HG02763 (cell line): Measurements from ENCODE around the gene ROPN1B.
"Not testable (repeated sequence)": the region's sequence is repeated elsewhere in the genome, so short reads cannot be mapped to it uniquely, and the experiment has no call there.

ENCODE experiments used
- ATAC-seq: cut with Tn5 transposase; IDR thresholded peaks from one replicate; pipeline ENCODE4 v1.9.1; 2021; ENCODE audit warnings: mild to moderate bottlenecking, moderate library complexity; ENCODE audit not compliant: unreplicated experiment

The ROPN1B gene

DNA sequence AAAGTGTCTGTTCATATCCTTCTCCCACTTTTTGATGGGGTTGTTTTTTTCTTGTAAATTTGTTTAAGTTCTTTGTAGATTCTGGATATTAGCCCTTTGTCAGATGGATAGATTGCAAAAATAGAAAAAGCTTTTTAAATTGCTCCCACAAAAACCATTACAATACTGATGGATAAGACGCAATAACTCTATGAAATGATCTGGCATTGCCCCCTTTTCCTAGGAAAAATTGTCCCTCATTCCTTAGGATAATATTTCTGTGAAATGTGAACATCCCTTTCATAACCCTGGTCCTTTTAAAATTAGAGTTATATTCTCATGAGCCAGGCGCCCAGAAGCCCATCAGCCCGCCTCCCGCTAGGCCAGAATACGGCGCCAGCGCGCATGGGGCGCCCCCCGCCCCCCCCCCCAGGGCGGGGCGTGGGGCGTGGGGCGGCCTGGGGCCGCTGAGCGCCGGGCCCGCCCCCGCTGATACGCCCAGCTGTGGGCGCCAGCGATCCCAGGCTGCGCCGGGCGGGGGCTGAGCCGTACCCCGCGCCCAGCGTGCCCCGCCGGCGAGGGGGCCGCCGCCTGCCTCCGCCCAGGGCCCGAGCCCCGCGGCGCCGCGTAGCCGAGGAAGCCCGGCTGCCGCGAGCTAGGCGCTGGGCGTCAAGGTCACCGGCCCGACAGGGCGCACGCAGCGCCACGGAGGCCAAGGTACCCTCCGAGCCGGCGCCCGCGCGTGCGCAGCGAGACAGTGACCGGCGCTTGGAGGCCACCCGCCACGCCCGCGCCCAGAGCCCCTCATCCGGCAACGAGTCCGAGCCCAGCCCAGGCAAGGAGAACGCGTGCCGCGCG lies 11.1 kb upstream of the ROPN1B start:
- ATAC-seq, result no peak

DNA sequence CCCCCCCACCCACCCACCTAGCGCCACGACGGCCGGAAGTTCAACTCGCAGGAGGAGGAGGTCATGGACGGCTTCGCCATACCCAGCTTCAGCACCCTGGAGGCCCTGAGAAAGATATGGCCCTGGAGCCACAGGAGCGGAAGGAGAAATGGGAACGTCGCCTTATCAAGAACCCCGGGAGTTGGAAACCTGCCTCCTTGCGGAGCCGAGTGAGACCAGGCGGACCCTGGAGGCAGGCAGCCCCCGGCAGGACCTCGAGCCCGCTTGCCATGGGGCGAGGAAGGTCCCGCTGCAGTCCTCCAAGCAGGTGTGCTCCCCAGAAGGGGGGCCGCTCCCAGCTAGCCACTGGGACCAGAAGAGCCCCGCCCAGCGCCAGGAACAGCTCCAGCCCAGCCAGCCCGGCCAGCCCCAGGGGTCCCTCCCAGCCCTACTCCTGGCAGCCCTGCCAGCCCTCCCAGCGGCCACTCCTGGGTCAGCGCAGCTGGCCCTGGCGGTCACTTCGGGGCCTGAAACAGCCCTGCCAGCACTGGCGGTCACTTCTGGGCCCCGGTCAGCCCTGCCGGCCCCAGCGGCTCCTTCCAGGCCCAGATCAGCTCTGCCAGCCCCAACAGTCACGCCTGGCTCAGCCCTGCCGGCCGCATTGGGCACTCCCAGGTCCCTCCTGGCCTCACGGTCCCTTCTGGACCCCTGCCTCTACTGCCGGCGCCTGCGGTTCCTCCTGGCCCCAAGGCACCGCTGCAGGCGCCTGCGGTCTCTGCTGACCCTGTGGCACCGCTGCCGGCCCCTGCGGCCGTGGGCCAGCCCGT lies 10.3 kb upstream of the ROPN1B start:
- no peak for ATAC-seq

DNA sequence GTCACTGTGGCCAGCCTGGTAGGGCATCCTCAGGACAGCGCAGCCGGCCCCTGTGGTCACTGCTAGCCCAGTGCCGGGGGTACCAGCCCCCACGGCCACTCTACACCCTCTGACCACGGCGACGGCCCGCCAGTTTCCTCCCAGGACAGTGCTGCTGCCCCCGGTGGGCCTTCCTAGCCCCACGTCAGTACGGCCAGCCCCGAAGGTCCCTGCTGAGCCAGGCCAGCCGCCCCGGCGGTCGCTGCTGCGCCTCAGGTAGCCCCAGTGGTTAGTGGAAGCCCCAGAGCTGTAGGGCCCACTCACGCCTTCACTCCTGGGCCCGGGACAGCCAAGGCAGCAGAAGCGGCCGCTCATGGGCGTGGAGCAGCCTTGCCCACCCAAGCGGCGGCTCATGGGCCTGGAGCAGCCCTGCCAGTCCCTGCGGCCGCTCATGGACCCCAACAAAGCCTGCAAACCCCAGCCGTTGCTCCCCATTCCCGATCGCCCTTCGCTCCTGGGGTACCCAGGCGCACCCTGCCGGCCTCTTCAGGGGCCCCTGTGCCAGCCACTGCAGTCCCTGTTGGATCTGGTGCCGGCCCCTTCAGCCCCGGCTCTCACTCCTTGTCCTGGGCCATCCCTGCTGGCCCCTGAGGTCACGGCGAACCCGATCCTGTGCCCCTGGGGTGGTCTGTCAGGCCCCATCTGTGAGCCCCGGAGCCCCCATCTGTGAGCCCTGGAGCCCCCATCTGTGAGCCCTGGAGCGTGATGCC lies 9.5 kb upstream of the ROPN1B start:
- no peak for ATAC-seq

DNA sequence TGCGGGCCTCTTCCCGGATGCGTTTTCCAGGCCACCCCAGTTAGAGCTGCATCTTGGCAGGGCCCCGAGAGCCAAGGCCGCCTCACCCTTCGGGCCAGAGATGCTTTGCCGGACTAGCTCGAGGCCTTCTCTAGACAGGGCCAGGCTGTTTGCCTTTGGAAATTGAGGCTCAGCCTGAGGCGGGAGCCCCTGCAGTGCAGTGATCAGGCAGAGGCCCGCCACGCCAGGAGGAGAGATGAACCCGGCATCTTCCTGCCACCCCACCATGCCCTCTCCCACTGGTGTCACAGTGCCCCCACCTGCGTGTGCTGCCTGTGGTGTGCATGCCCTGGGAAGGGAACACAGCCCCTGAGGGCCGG lies 8.9 kb upstream of the ROPN1B start:
- ATAC-seq, result no peak

DNA sequence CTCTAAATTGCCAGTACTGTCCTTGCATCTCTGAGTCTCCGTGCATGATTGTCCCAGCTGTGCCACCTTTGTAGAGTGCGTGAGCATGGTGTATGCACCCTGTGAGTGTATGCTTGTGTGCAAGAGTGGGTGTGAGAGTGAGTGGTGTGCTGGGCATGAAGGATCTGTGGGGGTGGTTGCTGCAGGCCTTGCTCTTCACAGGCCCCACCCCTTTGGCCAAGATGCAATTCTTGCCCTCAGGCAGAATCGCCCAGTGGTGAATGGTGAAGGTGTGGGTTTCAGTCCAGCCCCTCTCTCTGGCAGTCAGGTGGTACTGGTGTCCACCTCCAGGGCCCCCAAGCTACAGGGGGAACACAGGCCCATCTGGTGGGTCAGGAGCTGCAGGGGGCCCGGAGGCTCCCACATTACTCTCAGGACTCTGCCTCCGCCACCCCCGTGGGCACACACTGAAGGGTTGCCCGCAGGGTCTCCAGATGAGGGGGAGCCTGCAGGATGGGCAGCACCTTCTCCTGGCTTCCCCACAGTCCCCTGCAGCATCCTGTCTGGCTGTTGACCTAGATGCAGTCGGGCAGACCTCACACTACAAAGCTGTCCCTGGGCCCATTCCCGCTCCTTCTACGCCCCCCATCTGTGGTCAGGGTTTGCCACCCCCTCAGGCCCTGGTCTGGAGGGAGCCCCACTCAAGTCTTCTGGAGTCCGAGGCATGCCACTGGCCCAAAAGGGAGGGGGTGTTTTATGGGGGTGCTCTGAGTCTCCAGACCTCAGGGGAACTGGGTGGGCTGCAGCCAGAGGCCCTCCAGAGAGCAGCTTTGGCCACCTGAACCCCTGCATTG lies 8.3 kb upstream of the ROPN1B start:
- no peak for ATAC-seq

DNA sequence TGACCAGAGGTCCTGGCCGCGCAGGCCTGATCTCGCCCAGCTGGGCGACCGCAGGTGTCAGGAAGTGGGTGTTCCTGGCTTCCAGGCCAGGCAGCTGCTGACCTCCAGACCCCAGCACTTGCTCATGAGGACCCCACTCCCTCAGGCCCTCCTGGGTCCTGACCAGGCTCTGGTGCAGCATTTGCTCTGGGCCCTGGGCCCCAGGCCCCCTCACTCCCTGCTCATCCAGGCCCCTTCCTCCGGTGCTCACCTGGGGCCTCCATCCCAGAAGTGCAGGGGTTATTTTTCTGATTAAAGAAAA lies 7.7 kb upstream of the ROPN1B start:
- ATAC-seq, result no peak

DNA sequence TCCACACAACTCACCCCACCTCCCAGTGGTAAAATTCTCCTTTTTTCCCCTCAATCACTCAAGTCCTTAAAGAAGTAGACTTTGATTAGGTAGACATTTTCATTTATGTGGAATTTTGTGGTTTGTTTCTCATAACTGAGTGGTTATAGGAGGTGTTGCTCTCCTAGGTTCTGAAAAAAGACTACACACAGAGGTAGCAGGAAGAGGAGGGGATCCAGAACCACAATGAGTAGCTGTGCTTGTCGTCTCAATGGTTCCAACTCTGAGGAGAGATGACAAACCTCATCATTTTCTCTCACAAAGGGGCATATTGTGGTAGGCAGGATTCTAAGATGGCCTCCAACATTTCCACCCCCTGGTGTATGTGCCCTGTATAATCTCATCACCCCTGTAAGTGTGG lies 5.1 kb upstream of the ROPN1B start:
- not testable (repeated sequence) for ATAC-seq

DNA sequence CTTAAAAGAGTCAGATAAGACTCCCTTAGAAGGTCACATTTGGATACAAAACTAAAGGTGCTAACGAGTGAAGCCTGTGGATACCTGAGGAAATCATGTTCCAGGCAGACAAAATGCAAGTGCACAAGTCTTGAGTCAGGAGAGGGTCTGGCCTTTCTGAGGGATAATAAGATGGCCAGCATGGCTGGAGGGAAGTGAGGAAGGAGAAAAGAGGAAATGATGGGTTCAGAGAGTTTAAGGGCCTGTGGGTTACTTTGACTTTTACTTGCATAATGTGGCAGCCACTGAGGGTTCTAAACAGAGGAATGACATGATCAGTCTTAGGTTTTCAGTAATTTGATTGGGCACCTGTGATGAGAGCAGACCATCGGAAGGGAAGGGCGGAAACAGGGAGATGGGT lies 3.5 kb upstream of the ROPN1B start:
- ATAC-seq, result no peak

DNA sequence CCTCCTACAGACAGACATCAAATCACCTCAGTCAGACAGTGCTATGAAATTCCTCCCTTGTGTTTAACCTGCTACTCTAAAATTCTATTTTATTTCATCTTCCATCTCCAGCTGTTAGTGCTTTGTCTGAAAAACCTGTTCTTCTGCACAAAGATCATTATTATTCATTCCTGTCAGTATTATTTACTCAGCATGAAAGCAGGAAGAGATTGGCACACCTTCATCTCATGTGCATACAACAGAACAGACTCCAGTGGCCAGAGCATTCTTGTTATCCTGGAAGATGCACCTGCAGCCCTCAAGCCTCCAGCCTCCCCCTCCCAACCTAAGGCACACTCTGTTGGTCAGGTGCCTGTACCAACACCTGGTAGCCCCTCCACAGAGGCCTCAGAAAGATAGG lies 1.8 kb upstream of the ROPN1B start:
- no peak for ATAC-seq

DNA sequence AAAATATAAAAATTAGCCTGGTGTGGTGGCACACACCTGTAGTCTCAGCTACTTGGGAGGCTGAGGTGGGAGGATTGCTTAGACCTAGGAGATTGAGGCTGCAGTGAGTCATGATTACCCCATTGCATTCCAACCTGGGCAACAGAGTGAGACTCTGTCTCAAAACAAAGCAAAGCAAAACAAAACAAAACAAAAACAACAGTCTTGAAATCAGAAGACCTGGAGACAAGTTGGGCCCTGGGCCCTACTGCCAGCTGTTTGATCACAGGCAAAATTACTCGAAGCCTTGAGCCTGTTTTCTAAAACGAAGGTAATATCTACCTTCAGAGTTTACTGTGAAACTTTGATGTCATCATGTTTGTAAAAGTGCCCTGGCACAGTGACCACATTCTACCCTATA lies 857 bp upstream of the ROPN1B start:
- not testable (repeated sequence) for ATAC-seq

DNA sequence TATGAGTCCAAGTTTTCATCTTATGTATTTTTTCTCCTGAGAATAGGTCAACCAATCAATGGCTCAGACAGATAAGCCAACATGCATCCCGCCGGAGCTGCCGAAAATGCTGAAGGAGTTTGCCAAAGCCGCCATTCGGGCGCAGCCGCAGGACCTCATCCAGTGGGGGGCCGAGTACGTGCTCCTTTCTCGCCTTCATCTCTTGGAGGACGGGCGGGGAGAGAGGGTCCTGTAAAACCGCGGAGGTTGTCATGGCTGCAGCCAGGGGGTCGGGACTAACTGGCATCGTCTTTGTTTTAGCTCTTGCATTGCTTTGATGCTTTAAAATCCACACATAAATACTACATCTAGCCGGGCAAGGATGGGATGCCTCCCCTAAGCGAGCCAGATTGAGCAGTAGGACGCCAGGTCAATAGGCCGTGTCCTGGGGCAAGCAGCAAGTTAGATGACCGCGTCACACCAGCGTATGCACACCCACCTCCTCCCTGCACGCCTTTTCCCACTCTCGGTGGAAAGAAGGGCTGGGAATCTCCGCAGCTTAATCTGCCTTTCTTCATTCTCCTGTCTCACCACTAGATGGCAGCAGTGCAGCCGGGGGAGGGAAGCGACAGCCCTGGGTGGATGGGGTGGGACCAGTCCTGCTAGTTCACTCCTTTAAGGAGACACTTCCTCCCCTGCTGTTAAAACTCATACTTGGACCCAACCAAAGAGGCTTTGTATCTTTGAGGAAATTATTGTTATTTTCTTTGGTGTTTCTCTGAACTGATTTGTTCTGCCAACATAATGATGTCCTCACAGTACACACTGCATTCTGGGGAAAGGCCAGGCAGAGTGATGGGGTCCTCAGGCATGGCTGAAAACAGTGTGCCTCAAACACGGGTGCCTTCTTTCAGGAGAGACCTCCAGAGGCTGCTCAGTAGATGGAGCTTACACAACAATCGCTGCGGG lies 3.3 kb downstream of the ROPN1B start:
- ATAC-seq, result not testable (repeated sequence)

DNA sequence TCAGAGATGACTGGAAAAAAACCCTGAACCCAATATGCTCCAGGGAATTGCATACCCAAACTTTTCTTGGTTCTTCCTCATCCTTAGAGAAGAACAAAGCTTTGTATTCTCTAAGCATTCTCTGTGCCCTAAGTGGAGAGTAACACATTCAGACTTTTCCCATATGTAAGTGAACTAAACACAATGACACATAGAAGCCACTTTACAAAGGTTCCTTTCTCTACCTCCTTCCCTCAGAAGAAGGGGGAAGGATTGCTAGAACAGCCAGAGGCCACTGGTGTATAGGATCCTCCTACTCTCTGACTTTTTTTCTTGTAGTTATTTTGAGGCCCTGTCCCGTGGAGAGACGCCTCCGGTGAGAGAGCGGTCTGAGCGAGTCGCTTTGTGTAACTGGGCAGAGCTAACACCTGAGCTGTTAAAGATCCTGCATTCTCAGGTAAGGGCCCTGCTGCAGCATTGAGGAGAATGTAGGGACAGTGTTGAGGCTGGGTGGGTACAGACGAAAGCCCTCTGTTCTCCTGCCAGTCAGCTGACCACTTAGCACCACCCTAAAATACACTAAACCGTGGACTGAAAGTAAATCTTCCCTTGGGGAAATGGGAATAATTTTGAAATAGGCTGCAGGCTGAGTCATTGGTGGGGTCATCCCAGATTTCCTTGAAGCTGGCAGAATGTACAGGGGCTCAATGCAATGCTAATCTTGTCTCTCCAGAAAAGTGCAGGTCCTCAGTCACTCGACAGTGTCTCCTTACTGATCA lies 6.4 kb downstream of the ROPN1B start:
- not testable (repeated sequence) for ATAC-seq

DNA sequence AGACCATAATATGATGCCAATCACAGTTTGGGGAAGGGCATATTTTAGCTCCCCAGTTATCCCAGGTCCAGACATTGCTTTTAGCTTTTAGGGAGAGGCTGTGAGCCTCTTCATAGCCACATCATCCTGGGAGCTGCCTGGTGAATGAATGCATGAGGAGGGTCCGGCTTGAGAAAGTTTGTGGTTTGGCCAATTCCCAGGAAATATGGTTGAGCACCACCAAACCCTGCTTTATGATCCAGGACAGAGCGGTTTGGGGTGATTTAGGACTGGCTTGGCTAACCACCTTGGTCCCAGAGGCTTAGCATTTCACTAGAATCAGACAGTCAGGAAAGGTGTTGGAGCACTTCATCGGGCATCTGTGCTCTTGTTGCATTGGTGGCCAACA lies 7.0 kb downstream of the ROPN1B start:
- not testable (repeated sequence) for ATAC-seq

DNA sequence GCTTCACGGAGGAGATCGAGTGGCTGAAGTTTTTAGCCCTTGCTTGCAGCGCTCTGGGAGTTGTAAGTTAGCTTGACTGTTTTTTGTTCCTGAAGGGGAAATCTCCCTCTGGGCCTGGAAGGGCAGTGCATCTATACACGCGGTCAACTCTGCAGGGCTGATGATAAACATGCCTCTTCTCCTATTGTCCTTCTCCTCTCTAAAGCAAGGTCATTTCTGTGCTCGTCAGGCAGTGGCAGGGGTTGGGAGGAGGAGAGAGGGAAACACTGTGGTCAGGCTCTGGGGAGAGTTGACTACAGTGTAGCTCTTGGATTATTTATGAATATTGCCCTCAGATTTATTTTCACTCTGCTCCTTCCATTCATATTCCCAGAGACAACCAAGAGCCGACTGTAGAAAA lies 8.1 kb downstream of the ROPN1B start:
- not testable (repeated sequence) for ATAC-seq

DNA sequence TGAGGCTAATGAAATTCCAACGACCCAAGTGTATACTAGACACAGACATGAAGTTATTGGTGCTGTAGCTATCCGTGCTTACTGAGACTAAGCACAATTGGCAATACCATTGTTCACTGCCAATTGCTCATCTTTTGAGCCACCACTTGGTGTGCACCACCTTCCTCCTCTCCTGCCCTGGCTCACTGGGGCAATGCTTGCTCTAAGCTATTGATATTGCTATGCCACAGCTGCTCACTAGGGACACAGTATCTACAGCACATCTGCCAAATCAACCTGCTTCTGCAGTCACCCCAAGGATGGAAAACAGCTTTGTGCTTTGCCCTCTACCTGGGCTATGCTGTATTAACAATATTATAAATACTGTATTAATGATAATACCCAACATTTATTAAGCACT lies 16.0 kb downstream of the ROPN1B start:
- ATAC-seq, result not testable (repeated sequence)

DNA sequence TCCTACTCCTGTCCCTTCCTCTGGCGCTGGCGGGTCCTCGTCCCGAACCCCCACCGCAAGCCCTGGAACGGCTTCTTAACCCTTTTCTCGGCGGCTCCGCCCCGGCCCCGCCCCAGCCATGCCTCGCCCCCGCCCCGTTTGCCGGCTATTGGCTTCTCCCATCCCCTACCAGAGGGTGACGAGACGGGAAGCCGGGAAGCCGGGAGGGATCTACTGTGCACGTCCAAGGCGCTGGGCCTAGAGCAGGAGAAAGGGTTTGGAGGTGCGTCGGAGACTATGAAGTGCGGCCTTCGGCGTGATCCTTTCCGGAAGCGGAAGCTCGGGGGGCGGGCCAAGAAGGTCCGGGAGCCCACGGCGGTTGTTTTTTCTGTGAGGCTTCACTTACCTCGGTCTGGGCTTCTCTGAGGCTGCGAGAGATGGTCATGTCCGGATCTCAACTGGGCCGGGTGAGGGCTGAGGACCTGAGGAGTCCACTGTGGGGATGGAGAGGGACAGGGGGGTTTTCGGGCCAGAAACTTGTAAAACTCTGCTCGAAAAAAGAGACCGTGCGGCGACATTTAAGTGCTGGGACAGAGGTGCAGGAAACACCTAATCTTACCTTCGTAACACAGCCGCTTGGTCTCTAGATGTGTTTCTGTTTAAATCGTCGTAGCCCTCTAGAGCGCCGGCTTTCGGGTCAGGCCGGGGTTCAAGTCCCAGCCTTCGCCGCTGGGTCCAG lies 21.4 kb downstream of the ROPN1B start:
- ATAC-seq, result peak; percentile 91

DNA sequence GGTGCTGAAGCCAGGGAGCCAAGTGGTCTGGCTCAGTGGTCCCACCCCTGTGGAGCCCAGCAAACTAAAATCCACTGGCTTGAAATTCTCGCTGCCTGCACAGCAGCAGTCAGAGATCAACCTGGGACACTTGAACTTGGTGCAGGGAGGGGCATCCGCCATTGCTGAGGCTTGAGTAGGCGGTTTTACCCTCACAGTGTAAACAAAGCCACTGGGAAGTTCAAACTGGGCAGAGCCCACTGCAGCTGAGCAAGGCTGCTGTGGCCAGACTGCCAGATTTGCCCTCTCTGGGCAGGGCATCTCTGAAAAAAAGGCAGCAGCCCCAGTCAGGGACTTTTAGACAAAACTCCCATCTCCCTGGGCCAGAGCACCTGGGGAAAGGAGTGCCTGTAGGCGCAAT lies 27.8 kb downstream of the ROPN1B start:
- not testable (repeated sequence) for ATAC-seq

DNA sequence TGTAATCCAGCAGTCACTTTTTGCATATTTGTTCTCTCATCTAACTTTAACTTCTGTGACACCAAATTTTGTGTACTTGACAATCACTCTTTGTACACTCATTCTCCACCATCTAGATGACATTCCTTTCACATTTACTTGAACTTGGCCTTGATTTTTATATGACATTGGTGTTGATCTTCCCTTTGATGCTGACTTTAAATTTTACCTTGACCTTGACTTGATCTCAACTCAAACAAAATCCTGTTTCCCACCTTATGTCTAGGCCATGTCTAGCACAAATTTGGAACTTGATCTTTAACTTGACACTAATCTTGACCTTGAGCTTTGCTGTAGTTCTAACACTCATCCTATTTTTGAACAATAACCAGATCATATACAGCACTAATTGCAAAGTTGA lies 33.2 kb downstream of the ROPN1B start:
- ATAC-seq, result no peak
